Fibroblast of lung (primary cell): ENCODE data around the gene VANGL2.

Experiments
- EZH2 ChIP-seq: IDR thresholded peaks from 2 replicates; pipeline ENCODE4 v1.5.1; 2012; ENCODE audit warnings: low read length, control low read depth, mild to moderate bottlenecking; ENCODE audit errors: missing control alignments
- TF ChIP-seq, protein P1 (sequence below), 2 donors: IDR thresholded peaks in 1 of 2; conservative IDR thresholded peaks in 1 of 2; 1 replicate in 1 of 2; 2 replicates in 1 of 2; pipeline ENCODE4 v1.5.1; 2011 to 2012; ENCODE audit warnings: low read length in 2 of 2, control low read depth in 1 of 2, inconsistent platforms in 1 of 2, low read depth in 1 of 2, mild to moderate bottlenecking in 1 of 2

DNA sequence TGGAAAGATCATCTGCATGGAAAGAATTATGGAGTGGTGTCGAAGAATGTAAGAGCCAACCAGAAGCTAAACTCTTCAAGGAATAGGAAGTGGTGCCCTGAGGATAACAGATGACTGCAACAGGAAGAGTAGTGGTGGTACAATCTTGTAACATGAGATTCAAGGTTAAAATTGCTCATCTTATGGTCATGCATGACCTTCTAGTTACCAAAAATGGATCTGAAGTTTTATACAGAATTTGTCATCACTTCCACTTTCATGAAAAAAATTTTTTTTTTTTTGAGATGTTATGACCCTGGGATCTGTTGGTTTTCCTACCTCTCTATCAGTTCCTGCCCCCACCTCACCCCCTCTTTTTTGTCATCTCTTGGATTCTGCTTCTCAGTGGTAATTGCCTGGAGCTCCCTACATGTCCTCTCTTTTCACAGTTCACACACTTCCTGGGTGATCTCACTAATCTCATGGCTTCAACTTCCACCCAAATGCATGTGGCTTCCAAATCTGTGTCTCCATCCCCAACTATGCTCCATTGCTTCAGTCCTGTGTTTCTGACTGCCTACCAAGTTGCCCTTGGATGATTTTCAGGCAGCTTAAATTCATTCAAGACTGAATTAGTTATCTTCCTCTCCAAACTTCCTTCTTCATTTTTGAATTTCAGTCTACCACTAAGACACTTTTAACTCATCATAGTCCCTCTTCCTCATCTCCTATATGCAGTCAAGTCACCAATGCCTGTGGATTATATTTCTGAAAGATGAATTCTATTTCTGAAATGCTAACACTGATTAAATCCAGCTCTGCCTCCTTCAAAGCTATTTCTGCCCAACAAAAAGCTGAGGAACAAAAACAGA is 74.3 kb downstream of the VANGL2 start:
- TF ChIP-seq EZH2, result no peak
- TF ChIP-seq, protein P1, sequence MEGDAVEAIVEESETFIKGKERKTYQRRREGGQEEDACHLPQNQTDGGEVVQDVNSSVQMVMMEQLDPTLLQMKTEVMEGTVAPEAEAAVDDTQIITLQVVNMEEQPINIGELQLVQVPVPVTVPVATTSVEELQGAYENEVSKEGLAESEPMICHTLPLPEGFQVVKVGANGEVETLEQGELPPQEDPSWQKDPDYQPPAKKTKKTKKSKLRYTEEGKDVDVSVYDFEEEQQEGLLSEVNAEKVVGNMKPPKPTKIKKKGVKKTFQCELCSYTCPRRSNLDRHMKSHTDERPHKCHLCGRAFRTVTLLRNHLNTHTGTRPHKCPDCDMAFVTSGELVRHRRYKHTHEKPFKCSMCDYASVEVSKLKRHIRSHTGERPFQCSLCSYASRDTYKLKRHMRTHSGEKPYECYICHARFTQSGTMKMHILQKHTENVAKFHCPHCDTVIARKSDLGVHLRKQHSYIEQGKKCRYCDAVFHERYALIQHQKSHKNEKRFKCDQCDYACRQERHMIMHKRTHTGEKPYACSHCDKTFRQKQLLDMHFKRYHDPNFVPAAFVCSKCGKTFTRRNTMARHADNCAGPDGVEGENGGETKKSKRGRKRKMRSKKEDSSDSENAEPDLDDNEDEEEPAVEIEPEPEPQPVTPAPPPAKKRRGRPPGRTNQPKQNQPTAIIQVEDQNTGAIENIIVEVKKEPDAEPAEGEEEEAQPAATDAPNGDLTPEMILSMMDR (conservative IDR thresholded peaks at IDR 0.05 in 1 of 2, IDR thresholded peaks at IDR 0.05 in 1 of 2; ENCODE audit: low read depth in 1 of 2, low read length in 2 of 2), result no peak
